Ovary (tissue), 9 donors: ENCODE data around the gene NFIA. TPM values are rescaled to one million over a fixed set of nuclear protein-coding genes. Genes with fewer than 3 reads are reported as not detected.

Experiments used
- DNase-seq, 5 donors: peaks; one replicate each; pipeline ENCODE4 v3.0.0-alpha.2; 2019 to 2020
- H3K27ac ChIP-seq, 2 donors: fragments of 200-600 bp; one replicate each; pipeline versions ENCODE4 v1.5.1 to v1.8.0; 2019 to 2022
- H3K27me3 ChIP-seq: fragments of 200-600 bp; one replicate; pipeline ENCODE4 v1.8.0; 2022
- H3K36me3 ChIP-seq: fragments of 200-600 bp; sonication (generic); one replicate; pipeline ENCODE4 v1.5.1; 2019
- H3K4me1 ChIP-seq: one replicate; pipeline ENCODE4 v1.8.1; 2013; ENCODE audit warnings: mild to moderate bottlenecking, moderate library complexity; ENCODE audit not compliant: insufficient read depth
- H3K4me3 ChIP-seq: fragments of 200-600 bp; sonication (generic); one replicate; pipeline ENCODE4 v1.5.1; 2017
- H3K9me3 ChIP-seq, 2 donors: fragments of 200-600 bp in 1 of 2; sonication (generic) in 1 of 2; one replicate each; pipeline versions ENCODE4 v1.5.1 to v1.8.1; 2013 to 2019; ENCODE audit warnings: mild to moderate bottlenecking in 1 of 2, moderate library complexity in 1 of 2
- CTCF ChIP-seq, 3 donors: fragments of 450-650 bp in 2 of 3; fragments of 200-600 bp in 1 of 3; IDR thresholded peaks; one replicate each; pipeline versions ENCODE4 v1.5.1 to v1.8.0; 2016 to 2022; ENCODE audit warnings: antibody characterized with exemption in 3 of 3, mild to moderate bottlenecking in 1 of 3
- EP300 ChIP-seq: sonication (generic); formaldehyde crosslinking; IDR thresholded peaks from one replicate; pipeline ENCODE4 v1.6.1; 2017; ENCODE audit warnings: antibody characterized with exemption
- POLR2A ChIP-seq: fragments of 450-650 bp; IDR thresholded peaks from one replicate; pipeline ENCODE4 v1.6.1; 2017; ENCODE audit warnings: antibody characterized with exemption, mild to moderate bottlenecking, moderate library complexity
- WGBS, 3 donors: extraction: QIAGEN DNeasy Blood & Tissue Kit in 1 of 3; methylation state at CpG; one replicate each; pipeline versions ENCODE4 v1.1.5 to v1.1.7; 2013 to 2017; 5-methylcytosine and 5-hydroxymethylcytosine counted together
- intact Hi-C, 4 donors: fragments of 100-400 bp; cut with DNase I; formaldehyde crosslinking; loops; one replicate each; pipeline versions ENCODE4 v1.11.0 to v1.15.1; 2022 to 2023
- polyA plus RNA-seq, 2 donors: library from polyadenylated mRNA; stranded (reverse); fragments of 200-250 nt in 1 of 2; fragments of 350-450 nt in 1 of 2; fragmentation: Illumina TruSeq in 1 of 2; extraction: RNeasy Lipid Tissue Mini Kit (QIAGEN cat#74804) in 1 of 2; gene quantifications; one replicate each; pipeline ENCODE4 v1.2.3, GENCODE V29; 2013 to 2014
- total RNA-seq, 7 donors: library from RNA; depleted of rRNA in 2 of 7; stranded (reverse); fragments of >200 nt in 2 of 7; fragmentation: NEBNext Ultra II Directional in 3 of 7; extraction: Animal tissue kit (Norgen Biotek cat#: 25700) in 3 of 7; gene quantifications; one replicate each; pipeline versions ENCODE4 v1.1.0 to v1.2.4, GENCODE V29; 2016 to 2023
- donor health status: DM: no; HTN: no; CAD: no; lungs with moderate emphysema.
- donor health status: DM: no; HTN: no; CAD: no.
- donor health status: Bipolar disorder and iron deficiency.
- donor health status: DM: yes; HTN: yes; CAD: no.
- donor health status: DM: no; HTN: no; CAD: no.
- donor health status: DM: yes; HTN: yes; CAD: no.

The NFIA gene
- total and polyA plus RNA-seq, 9 donors = 11.8 to 115 (median 80.9) TPM

DNA sequence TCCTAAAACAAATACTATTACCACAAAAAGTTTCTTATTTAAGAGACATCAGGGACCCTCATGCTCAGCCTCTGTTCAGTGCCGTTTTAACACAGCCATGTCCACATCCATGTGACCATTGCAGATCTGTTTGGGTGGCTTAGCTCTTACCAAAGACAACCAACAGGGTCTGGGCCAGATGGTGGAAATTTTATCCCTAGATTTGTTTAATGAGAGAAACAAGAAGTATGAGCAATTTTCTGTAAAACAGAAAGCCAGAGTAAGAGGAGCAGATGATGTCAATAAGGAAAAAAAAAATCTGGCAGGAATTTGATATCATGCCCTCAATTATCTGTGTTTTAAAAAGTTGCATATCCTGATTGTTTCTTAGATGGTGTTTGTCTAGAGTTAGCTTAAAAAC is 342.7 kb downstream of the NFIA start:
- Histone ChIP-seq H3K4me3 (no peak overlapping the region), H3K27me3 (no peaks in the 10 kb centered on the region), H3K4me1 (peaks cover 5% of the 10 kb centered on the region), H3K27ac (peak overlapping the region in 1 of 2 donors; percentile 34), H3K9me3 (no peaks in the 10 kb centered on the region), H3K36me3 (no peaks in the 10 kb centered on the region)
- intact Hi-C loops = no loop called here
- DNase-seq = no peak
- no peak for TF ChIP-seq POLR2A
- no peak for TF ChIP-seq CTCF (IDR thresholded peaks at IDR 0.05)
- no peak for TF ChIP-seq EP300
- 62 to 68% (median 64%) methylated on average over 1 of the region's 1 CpG for WGBS, 3 donors

DNA sequence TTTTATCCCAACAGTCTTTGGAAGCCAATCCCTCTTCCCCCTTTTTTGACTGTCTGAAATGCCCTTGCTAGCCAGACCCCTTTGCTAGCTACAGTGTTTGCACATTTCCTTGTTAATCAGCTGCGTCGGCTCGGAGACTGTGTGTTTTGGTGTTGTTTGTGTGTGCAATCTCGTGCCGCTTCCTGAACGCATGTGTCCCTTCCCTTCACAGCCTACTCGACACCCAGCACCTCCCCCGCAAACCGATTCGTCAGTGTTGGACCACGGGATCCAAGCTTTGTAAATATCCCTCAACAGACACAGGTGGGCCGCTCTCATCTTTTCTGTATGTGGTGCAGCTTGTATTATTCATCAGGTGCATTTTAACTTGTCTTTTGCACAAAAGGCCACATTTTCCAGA is 343.9 kb downstream of the NFIA start:
- peak in 4 of 5 donors; percentile 36 to 63 (median 48) for DNase-seq
- intact Hi-C loops = no loop called here
- Histone ChIP-seq H3K36me3 (no peaks in the 10 kb centered on the region), H3K9me3 (no peaks in the 10 kb centered on the region), H3K4me1 (peaks cover 5% of the 10 kb centered on the region), H3K27me3 (no peaks in the 10 kb centered on the region), H3K27ac (no peak overlapping the region), H3K4me3 (no peak overlapping the region)
- TF ChIP-seq EP300 = no peak
- no peak for TF ChIP-seq POLR2A
- no peak for TF ChIP-seq CTCF (IDR thresholded peaks at IDR 0.05)
- 43 to 64% (median 45%) methylated on average over 12 of the region's 12 CpGs for WGBS, 3 donors

GRCh38 chr1:61426885-61427284 is 344.5 kb downstream of the NFIA start:
- no peak for DNase-seq
- H3K4me3 ChIP-seq = no peak overlapping the region
- H3K27ac ChIP-seq = no peak overlapping the region
- TF ChIP-seq POLR2A (no peak), CTCF (IDR thresholded peaks at IDR 0.05) (no peak), EP300 (no peak)
- no peaks in the 10 kb centered on the region for H3K27me3 ChIP-seq
- H3K36me3 ChIP-seq = no peaks in the 10 kb centered on the region
- intact Hi-C loops = no loop called here
- peaks cover 5% of the 10 kb centered on the region for H3K4me1 ChIP-seq
- WGBS, 3 donors = 48 to 78% (median 53%) methylated on average over 2 of the region's 2 CpGs
- H3K9me3 ChIP-seq = no peaks in the 10 kb centered on the region

DNA sequence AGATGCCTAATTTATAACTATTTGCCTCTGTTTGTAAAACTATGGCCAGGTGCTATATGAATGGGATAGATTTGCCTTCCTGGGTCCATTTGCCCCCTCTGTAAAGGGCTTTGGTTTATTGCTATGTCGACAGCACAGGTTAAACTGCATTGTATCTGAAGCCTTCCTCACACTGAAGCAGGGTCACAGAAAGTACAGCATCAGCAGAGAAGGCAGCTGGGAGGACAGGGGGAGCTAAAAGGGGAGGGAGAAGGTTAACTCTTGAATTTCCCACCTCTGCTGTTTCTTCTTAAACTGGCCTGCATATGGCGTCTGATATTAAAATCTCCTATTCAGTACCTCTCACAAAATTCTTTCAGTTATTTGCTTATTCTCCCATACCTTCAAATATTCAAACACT is 345.1 kb downstream of the NFIA start:
- H3K27ac ChIP-seq = no peak overlapping the region
- no peak for TF ChIP-seq EP300
- TF ChIP-seq POLR2A = no peak
- no peak for TF ChIP-seq CTCF (IDR thresholded peaks at IDR 0.05)
- H3K4me1 ChIP-seq = peaks cover 8% of the 10 kb centered on the region
- intact Hi-C loops = no loop called here
- no peak overlapping the region for H3K4me3 ChIP-seq
- no peaks in the 10 kb centered on the region for H3K36me3 ChIP-seq
- DNase-seq = no peak
- H3K27me3 ChIP-seq = no peaks in the 10 kb centered on the region
- 46 to 59% (median 56%) methylated on average over 2 of the region's 2 CpGs for WGBS, 3 donors
- H3K9me3 ChIP-seq = no peaks in the 10 kb centered on the region
